Measurements from ENCODE around the gene SEMA5A. TPM values are rescaled to one million over a fixed set of nuclear protein-coding genes. Genes with fewer than 3 reads are reported as not detected.

SEMA5A gene
- total and polyA plus RNA-seq, 11 donors: 4.6 to 71.5 (median 33.8) TPM

DNA sequence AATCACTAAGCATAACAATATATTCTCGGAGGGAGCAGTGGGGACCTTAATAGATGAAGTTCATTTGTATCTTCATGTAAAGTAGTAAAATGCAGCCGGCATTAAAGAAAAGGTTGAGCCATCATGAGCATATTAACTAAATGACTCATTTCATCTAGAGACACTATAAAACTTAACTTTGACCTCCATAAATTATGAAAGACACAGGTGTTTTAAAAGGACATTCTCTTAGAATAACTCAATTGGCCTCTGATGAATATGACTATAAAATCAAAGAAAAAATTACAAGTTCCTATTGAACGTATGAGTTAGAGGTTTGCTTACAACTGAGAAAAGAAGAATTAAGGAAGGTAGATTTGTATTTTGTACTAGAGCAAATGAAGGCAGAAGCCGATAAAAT is 220.3 kb downstream of the SEMA5A start:
- H3K4me3 ChIP-seq: no peak overlapping the region
- peaks cover 0 to 7% (median 0%) of the 10 kb centered on the region in 12 donors for H3K4me1 ChIP-seq
- H3K9me3 ChIP-seq: no peaks in the 10 kb centered on the region
- no peaks in the 10 kb centered on the region for H3K36me3 ChIP-seq
- DNase-seq: no peak
- intact Hi-C loops (cut with DNase I): no loop called here
- TF ChIP-seq CTCF (IDR thresholded peaks at IDR 0.05): no peak
- TF ChIP-seq POLR2A (IDR thresholded peaks at IDR 0.05): no peak
- H3K27me3 ChIP-seq: no peaks in the 10 kb centered on the region
- H3K27ac ChIP-seq: no peak overlapping the region
- 90 to 94% (median 92%) methylated on average over 4 of the region's 4 CpGs for WGBS, 4 donors
- ATAC-seq: no peak

DNA sequence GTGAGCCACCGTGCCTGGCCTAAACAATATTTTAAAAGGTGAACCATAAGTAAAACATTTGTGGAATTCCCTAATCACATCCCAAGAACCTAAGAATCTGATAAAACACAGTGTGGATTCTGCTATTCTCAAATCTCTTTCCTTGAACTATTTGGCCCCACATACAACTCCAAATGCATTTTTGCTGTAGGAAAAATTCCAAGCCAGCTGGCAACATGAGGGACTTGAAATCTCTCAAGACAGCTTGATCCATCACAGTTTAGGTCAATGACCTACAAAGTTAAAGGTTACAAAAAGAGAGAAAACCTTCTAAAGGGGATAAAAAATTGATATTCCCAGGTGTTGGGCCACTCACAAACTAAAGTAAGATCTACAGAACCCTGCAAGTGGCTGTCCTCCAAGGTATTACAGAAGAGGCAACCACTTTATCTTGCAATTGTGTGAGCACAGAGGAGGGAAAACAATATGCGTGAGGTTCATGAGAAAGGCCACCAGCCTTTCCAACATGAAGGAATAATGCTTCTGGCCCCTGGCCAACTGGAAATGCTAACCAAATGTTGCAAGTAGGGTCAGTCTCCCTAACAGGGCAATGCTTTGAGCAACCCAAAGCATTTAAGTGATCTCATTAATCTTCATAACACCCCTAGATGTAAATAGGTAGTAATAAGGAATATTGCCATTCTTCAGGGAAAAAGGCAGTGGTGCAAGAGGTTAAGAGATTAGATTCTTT is 221.4 kb downstream of the SEMA5A start:
- Histone ChIP-seq H3K27me3 (no peaks in the 10 kb centered on the region), H3K36me3 (no peaks in the 10 kb centered on the region), H3K4me1 (peaks cover 0 to 7% (median 0%) of the 10 kb centered on the region in 12 donors), H3K27ac (no peak overlapping the region), H3K4me3 (no peak overlapping the region), H3K9me3 (no peaks in the 10 kb centered on the region)
- ATAC-seq (no peak), DNase-seq (no peak)
- intact Hi-C loops (cut with DNase I): no loop called here
- 62 to 66% (median 63%) methylated on average over 2 of the region's 2 CpGs for WGBS, 4 donors
- TF ChIP-seq POLR2A (IDR thresholded peaks at IDR 0.05) (no peak), CTCF (IDR thresholded peaks at IDR 0.05) (no peak)

- TF ChIP-seq POLR2A (IDR thresholded peaks at IDR 0.05) (no peak), CTCF (IDR thresholded peaks at IDR 0.05) (no peak)
- no peak overlapping the region for H3K4me3 ChIP-seq
- no peak overlapping the region for H3K27ac ChIP-seq
- no peaks in the 10 kb centered on the region for H3K9me3 ChIP-seq
- H3K36me3 ChIP-seq: peaks cover 0 to 2% (median 0%) of the 10 kb centered on the region in 9 donors
- WGBS, 4 donors: 76 to 87% (median 86%) methylated on average over 3 of the region's 3 CpGs
- ATAC-seq (peak in 2 of 4 donors; percentile 52 to 65), DNase-seq (no peak)
- H3K27me3 ChIP-seq: no peaks in the 10 kb centered on the region
- H3K4me1 ChIP-seq: peaks cover 0 to 11% (median 0%) of the 10 kb centered on the region in 12 donors
- intact Hi-C loops (cut with DNase I): no loop called here
Measured at GRCh38 chr5:9320652-9321051, 225.2 kb downstream of the SEMA5A start.

- ATAC-seq: no peak
- 78 to 93% (median 86%) methylated on average over 6 of the region's 6 CpGs for WGBS, 4 donors
- TF ChIP-seq POLR2A (IDR thresholded peaks at IDR 0.05): no peak
- TF ChIP-seq CTCF (IDR thresholded peaks at IDR 0.05): no peak
- H3K9me3 ChIP-seq: no peaks in the 10 kb centered on the region
- H3K27ac ChIP-seq: no peak overlapping the region
- H3K4me1 ChIP-seq: peaks cover 0 to 6% (median 0%) of the 10 kb centered on the region in 12 donors
- no peaks in the 10 kb centered on the region for H3K27me3 ChIP-seq
- no peak overlapping the region for H3K4me3 ChIP-seq
- DNase-seq: no peak
- H3K36me3 ChIP-seq: peaks cover 0 to 2% (median 0%) of the 10 kb centered on the region in 9 donors
- intact Hi-C loops (cut with DNase I): no loop called here
Measured at GRCh38 chr5:9318031-9318430, 227.8 kb downstream of the SEMA5A start.
